VCaP (cell line): ENCODE data around the gene MUC13.

Source experiments
- H3K27ac ChIP-seq: fragments of 450-650 bp; 2 replicates; pipeline ENCODE4 v1.5.1; 2017
- TF ChIP-seq, protein P1 (sequence below): fragments of 450-650 bp; conservative IDR thresholded peaks from 2 replicates; pipeline ENCODE4 v1.5.1; 2017; ENCODE audit warnings: mild to moderate bottlenecking, moderate library complexity

MUC13 gene

DNA sequence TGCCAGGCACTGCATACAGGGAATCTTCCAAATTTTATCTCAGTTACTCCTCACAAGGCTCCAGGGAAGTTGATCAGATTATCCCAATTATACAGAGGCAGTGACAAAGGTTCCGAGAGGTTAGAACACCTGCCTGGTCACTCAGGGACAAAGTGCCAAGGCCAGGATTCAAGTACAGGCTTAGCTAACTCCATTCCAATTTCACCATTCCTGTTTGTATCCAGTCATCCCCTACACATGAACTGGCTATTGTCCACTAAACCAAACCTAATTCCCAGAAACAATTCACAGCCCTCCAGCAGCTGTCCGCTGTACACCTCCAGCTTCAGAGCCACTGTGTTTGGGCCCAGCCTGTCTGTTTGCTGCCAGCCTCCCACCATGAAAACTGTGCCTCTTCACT lies 16.0 kb downstream of the MUC13 start:
- no peak overlapping the region for H3K27ac ChIP-seq
- TF ChIP-seq, protein P1, sequence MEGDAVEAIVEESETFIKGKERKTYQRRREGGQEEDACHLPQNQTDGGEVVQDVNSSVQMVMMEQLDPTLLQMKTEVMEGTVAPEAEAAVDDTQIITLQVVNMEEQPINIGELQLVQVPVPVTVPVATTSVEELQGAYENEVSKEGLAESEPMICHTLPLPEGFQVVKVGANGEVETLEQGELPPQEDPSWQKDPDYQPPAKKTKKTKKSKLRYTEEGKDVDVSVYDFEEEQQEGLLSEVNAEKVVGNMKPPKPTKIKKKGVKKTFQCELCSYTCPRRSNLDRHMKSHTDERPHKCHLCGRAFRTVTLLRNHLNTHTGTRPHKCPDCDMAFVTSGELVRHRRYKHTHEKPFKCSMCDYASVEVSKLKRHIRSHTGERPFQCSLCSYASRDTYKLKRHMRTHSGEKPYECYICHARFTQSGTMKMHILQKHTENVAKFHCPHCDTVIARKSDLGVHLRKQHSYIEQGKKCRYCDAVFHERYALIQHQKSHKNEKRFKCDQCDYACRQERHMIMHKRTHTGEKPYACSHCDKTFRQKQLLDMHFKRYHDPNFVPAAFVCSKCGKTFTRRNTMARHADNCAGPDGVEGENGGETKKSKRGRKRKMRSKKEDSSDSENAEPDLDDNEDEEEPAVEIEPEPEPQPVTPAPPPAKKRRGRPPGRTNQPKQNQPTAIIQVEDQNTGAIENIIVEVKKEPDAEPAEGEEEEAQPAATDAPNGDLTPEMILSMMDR, result no peak

DNA sequence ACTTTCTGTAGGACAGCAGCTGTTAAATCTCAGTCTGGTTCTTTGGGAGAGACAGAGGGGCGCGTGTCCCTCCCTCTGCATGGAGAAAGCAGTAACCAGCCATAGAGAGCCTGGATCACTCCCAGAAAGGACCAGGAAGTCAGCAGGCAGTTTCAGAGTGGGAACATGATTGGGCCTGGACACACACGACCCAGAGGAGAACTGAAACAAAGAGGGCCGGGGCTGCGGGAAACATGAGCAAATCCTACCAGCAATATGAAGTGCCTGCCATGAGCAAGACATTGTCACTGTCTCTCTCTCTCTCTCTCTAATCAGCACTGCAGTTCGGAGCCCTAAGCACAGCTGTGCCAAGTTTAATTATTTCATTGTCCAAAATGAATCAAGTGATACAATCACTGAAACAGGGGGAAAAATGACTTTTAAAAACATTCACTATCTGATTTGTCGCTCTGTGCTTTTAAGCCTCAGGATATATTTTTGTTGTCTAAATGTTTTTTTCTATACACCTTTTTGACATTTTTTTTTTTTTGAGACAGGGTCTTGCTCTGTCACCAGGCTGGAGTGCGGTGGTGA lies 17.6 kb downstream of the MUC13 start:
- TF ChIP-seq, protein P1, result no peak
- H3K27ac ChIP-seq, result no peak overlapping the region

DNA sequence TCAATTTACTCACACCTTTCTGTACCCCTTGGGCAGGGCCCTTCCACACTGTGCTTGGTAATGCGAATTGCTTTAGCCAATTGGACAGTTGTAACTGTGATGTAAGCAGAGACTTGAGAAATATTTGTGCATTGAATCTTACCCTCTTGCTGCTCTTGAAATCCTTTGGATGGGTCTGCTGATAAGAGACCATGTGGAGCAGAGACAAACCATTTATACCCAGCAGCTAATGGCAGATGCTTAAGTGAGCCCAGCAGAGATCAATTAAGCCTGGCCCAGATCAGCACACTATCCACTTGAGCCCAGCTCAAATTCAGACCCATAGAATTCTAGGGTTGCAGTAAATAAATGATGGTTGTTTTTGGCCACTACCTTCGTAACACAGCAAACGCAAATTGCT lies 19.3 kb downstream of the MUC13 start:
- TF ChIP-seq, protein P1, result no peak
- no peak overlapping the region for H3K27ac ChIP-seq

DNA sequence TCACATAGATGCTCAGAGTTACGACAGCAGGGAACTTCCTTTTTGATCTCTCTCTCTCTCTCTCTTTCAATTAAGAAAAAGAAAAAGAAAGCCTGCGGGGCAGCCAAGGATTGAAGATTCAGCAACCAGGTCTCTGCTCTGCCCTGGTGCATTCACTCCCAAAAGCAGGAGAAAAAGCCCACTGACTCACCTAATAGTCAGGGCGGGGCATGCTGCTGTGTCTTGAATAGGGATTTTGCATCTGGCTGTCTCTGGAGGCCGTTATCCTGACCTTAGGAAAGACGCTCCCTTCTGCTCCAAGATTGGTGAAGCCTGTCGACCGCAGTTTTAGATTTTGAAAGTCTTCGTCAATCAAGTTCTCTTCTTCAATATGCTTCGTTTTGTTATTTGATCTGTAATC lies 26.6 kb downstream of the MUC13 start:
- TF ChIP-seq, protein P1, result no peak
- H3K27ac ChIP-seq, result no peak overlapping the region

DNA sequence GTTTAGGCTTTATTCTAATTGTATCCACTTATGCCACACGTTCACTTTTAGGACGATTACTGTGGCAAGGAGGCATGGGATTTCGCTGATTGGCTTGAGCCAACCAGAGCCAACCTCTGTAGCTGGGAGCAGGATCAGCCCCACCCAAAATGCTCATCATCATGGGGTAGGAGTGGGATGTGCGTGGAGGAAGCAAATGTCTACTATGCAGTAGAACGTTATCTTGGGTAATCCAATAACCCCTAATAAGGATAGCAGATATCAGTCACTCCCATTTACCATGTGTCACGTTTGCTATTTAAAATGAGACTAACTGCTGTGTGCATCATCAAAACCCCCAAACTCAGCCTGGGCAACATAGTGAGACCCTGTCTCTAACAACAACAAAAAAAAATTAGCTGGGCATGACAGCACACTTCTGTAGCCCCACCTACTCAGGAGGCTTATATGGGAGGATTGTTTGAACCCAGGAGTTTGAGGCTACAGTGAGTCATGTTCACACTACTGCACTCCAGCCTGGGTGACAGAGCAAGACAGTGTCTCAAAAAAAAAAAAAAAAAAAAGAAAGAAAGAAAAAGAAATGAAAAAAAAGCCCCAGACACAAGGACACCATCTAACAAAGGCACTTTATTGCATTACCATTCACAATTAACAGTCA lies 29.6 kb downstream of the MUC13 start:
- TF ChIP-seq, protein P1, result no peak
- no peak overlapping the region for H3K27ac ChIP-seq

DNA sequence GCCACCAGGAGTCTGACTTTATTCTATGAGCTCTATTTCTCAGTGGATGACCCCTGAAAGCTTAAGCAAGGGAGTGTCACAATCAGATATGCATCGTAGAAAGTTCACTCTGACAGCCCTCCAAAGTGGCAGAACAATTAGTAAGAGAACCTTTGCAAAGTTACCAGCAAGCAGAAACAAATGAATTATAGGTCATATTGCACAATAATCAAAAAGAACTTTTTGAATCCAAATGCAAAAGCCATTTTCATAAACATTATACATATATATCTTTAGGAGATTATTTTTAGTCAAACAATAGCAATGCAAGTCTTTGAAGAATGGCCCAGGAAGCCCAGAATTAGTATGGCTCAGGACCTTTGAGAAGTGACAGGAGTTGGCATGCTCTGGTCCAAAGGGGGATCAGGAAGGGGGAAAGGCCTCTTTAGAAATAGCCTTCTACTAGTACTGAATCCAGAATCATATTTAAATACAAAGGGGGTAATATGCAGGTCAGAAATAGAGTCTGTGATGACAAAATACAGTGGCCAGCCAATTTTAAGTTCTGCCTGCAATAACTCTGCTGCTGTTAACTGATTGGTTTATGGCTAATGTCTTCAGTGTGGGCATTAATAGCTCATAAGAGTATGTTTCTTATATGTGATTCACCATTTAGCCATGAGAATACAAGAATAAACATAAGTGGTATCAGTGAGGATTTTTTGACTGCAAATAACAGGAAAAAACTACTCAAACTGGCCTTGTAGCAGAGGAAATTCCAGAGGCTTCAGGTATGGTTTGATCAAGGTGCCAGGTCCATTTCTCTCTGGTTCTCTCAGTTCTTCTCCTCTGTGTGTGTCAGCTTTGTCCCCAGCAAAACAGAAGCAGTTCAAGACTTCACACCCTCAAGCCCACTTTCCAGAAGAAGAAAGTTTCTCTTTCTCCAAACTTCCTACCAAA lies 30.4 kb downstream of the MUC13 start:
- TF ChIP-seq, protein P1, result no peak

DNA sequence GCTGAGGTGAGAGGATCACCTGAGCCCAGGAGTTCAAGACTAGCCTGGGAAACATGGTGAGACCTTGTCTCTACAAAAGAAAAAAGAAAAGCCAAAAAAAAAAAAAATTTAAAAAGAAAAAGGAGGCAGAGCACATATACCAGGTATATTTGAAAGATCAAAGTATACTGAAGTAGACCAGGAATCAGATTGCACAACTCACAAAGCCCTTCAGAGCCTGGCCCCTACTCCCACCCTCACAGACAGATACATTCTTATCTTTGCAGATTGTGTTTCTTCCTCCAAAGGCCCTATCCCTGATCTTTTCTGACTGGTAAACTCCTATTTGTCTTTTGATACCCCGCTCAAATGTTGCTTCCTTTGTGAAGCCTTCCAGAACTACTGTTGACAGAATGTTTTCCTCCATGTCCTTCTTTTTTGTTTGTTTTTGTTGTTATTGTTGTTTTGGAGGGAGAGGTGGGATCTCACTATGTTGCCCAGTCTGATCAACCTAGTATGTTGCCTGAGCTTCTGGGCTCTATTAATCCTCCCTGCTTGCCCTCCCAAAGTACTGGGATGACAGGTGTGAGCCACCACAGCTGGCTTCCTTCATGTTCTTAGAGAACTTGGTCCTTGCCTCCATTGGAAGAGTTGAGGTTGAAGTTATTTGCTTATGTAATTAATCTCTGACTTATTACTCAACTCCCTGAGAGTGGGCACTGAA lies 37.6 kb downstream of the MUC13 start:
- H3K27ac ChIP-seq, result no peak overlapping the region
- TF ChIP-seq, protein P1, result no peak

More for the DNA sequence above, 30.4 kb downstream of the MUC13 start:
- no peak overlapping the region for H3K27ac ChIP-seq
